NCI-H774 (cell line): ENCODE measurements around the gene MBL2.

Experiments
- DNase-seq: peaks from one replicate; lab custom pipeline; 2025; lab: John Stamatoyannopoulos, UW

MBL2 gene

DNA sequence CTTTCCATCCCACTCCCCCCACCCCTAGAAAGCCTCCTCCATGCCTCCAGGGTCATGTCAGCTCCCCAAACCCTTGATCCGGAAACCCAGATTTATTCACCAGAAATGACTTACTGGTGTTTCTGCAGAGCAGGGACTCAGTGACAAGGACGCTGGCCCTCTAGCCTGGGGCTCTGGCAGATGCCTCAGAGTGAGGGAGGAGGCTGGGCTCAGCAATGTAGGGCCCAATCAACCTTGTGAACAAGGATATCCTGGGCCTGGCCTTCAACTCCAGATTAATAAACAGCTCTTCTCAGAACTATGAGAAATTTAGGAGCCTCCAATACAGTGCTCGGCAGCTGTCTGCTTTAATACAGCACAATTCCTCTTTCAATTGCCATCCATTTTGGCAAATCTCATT, at the start of gene MBL2:
MBL2 (minus strand) TSS at position 162 of the 400 bp plus-strand sequence. CDS start 1,149 bp downstream, outside the sequence.
- no peak for DNase-seq

DNA sequence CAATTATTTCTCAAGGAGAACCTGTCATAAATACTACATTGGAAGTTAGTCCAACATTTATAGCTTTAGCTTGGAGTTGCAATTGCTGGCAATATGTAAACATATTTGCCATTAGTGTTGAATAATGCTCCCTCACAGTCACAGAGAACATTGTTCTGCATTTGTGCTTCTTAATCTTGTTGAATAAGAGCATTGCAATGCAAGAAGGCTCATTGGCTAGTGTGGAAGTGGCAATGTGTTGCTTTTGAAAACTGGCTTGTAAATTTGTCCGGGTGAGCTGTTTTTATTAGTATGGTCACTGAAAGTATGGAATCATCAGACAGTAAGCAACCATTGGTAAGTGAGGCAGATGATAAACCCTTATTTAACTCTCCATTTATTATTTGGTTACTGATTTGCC, 47.7 kb upstream of the MBL2 start:
- no peak for DNase-seq

DNA sequence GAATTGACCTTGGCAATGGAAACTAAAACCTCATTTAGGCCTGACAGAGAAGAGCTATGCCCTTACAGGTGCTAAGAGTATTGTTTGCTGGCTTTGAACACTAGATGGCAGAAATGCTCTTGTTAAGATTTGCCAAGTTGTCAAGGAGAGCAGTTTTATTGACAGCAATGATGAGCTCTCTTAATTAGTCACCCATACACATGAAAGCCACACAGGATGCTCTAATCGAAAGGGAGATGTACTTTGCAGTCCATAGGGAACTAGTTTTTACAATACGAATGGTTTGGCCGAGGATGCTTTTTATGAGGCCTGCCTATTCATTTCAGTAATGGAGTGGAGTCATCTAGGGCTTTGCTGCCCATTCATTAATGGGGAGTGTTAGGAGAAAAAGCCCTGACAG, 45.4 kb upstream of the MBL2 start:
- peak; percentile 44 for DNase-seq

DNA sequence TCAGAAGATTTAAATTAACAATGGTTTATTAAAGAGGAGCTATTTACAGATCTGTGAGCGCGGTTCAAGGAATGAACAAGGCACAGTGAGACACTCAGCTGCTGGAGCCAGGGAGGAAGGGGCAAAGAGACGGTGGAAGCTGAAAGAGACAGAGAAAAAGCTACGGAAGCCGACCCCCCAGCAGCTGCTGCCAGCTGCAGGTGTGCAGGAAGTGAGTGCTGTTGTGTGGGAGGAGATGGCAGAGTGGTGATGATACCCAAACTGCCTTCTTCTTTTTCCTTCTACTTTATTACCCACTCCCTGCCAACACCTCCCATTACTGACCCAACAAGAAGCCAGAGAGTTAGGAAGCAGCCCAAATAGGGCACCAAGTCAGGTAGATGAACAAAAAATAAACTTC, 41.9 kb upstream of the MBL2 start:
- no peak for DNase-seq

DNA sequence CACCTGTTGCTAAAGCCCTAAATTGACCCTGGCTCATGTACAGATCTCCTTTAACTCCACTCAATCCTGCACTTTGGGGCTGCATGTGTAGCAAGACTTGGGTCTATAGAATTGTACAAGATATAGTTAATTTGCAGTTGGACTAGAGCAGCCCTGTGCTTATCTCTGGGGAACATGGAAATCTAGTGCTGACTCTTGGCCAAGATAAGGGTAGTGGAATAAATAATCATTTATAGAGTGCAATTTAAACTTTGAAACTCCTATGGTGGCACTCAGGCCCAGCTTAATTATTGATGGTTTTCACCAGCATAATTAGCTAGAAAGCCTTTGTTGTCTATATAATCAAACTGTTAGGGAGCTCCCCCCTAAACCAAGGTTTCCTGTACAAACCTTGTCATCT, 39.2 kb upstream of the MBL2 start:
- no peak for DNase-seq

DNA sequence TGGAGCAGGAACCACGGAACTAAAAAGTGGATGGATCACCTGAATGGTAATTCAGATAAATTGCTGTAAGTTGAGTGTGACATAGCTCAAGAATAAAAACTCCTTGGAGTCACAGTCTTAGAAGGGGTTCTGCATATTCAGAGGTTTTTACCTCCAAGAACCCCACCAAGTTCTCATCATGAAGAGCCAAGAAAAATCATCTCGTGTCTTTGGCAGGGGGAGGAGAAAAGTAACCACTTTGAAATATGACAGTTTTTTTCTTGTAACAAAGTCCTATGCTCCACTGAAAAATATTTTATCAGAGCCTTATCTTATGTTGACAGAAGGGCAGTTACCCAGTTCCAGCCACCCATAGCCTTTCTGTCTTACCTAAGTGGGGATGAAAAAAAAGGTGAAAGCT, 38.2 kb upstream of the MBL2 start:
- DNase-seq = no peak

DNA sequence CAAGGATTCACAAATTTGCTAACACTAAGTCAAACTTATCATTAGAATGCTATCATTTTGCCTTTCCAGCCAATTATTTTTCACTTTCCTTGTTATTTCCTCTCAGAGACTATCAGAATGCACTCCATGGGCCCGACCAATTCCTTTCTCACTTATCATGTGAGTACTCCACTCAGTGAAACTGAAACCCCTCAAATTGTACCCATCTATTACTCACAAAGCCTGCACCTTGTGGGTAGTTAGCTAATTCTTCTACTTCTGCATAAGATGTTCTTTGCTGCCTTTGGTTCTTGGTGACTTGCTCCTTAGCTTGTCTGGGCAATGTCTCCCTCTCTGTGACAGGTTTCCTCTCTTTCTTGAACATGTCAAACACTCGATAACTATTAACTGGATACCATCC, 35.2 kb upstream of the MBL2 start:
- DNase-seq = no peak

DNA sequence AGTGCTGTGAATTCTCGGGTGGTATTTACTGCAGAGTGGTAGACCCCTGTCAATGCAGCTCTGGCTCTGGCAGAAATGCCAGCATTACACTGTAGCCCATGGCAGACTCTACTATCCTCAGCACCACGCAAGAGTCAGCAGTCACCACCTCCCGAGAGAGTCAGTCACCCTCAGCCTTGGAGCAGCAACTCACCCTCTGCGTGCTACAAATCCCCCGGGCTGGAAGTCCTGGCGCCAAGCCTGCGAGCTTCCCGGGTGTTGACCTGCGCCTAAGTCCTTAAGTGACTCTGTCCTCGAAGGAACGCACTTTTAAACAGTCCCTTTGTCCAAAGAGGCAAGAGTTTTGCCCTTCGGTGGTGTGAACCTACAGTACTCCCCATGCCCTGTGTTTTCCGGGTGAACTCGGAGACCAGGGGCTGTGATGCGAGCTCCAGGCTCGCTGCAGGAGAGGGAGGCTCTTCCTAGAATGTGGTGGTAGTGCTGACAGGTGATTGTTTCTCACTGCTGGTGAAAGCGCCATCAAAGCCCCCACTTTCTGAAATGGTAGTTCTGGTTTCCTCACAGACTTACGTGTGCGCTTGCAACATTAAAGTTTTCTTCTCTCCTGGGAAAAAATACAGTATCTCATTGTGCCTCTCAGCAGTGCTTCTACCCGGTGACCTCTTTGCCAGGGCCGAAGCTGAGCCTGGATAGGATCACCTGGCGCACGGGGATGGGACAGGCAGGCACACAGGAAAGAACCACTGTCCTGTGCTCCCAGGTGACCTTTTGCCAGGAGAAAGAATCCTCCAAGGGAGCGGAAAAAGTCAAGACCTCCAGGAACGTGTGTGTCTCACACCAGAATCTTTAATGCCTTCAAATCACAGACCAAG, 33.1 kb upstream of the MBL2 start:
- no peak for DNase-seq

DNA sequence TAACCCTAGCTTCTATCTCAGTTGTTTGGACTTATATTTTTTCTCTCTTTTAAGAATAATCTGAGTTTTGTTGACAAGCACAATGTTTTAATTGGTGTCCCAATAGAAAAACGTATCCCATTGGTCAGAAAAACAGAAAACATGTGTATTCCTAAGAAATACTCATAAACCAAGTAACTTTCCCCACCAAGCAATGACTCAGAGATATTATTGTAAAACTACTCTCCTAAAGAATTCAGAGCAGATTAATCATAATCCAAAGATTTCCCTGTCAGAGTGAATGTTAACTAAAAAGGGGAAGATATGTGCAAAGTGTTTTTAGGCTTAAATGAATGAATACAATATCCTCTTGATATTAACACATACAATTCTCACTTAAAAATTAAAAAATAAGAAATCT, 29.4 kb upstream of the MBL2 start:
- DNase-seq = no peak

DNA sequence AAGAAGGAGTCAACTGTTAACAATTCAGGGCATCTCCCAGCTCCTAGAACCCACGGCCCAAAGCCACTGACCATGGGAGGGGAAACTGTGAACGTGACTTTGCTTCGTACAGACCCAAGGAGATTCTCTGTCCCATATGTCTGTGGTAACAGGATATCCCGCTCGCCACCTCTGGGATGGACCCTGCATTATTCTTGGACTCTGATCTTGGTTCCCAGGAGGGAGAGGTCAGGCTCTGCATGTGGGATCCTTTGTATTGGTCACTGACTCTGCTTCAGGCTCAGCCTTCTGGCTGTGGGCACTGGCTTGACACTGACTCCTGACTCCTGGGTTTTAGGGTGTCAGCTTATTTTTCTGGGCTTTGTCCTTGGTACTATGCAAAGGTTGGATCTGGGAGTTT, 13.5 kb upstream of the MBL2 start:
- DNase-seq = no peak

DNA sequence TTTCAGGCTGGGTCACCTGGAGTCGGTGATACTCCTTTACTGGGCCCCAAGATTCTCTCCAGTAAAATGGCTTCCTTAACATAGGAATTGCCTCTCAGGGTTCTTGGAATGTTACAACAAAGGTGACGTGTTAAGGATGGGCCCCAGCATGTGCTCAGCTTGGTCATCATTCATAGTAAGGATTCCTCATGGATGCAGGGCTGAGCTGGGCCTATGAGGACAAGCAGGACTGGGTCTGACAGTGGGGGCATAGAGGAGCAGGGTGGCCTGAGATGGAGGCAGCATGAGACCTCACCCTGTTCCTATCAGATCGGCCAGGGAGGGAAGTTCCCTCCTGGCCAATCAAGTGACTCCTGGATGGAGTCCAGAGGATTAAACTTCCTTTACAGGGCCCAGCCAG, 12.8 kb upstream of the MBL2 start:
- no peak for DNase-seq

DNA sequence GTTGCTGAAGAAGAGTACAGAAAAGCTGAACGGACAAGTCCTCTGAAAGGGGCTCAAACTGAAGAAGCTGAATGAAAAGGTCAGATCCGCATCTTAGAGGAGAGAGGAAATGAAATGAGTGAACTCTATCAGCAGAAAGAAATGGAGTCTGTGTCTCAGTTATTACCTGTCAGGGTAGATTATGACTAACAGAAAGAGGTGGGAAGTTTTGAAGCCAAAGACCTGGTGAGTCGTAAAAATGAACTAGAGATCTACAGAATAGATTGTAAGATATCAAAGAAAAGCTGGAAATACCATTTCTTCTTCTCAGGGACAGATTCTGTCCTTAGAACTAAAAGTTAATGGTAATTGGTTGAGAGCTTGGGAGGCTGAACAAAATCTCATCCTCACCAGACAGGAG, 11.1 kb upstream of the MBL2 start:
- no peak for DNase-seq

DNA sequence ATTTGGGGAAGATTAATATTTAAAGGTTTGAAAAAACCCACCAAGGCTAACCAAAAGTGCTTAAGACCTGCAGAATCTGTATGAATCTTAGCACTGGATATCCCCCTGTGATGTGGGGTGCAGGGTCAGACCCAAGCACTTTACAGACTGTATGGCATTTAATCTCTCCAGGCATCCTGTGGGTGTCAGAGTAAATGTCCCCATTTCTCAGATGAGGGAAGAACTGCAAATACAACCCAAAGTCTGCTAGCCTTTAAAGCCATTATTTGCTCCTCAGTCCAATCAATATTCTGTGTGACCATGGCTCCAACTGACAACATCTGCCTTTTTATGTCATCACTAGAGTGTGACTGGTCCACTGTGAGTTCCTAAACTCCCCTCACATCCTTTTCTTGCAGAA, 10.0 kb upstream of the MBL2 start:
- no peak for DNase-seq

DNA sequence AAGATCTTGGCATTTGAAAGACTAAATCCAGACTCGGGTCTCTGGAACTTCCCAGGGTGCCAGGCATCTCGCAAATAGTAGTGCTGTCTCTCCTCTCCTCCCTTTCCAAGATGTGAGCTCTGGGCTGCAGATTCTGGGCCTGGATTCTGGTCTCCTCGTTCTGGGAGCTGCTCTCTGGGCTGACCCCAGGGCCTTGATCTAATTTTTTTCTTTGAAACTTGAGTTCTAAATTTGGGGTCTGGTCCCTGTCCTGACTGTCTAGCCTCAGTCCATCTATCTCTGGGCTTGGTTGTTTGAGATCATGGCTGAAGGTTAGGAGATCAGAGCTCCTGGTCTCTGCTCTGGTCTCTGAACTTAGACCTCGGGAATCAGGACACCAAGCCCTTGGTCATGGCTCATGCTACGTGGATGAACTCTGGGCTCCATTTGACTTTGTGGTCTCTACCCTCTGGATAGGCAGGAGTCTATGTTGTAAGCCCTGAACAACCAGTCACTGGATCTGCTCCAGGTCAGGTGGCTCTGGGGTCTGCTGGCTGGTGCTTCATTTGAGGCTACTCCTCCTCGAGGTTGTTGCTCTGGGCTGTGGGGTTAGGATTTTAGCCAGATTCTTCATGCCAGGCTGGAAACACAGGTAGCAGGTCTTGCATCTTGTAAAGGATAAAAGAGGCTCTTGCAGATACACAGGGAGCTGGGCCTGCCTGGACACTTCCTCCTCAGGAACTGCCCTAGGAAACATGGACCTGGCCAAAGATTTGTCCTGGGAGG, 8.0 kb upstream of the MBL2 start:
- no peak for DNase-seq

DNA sequence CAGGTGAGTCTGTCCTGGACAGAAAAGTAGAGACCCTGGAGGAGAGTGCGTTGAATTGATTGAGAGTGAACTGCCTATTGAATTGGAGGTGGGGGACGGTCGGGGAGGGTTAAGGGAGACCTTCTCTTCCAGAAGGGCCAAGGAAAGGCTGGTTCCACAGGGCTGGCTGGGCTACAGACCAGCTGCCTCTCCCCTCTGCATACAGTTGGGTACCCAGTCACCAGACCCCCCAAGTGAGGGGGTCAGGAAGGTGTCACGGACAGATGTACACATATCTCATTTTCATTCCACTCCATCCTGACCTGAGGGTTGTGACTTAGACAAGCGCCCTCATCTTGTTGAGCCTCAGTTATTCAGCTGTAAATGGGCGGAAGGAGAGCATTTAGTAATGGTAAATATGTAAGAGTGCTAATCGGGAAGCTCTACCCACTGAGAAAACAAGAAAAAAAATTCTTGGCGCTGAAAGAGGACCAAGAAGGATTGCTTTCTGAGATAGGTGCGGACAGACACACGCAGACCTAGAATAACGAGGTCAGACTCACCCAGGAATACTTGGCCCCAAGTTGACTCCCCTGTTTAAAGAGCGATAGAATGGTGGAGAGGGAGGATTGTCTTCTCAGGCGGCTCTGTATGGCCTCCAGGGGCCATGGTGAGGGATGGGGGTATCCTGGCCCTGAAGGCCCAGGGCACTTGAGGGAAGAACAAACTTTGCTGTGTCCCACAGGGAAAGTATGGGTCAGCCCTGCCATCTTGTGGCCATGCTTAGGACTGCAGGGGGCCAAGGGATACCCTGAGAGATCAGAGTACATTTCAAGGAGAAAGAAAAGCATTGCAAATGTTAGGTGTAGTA, 7.2 kb upstream of the MBL2 start:
- peak; percentile 10 for DNase-seq

DNA sequence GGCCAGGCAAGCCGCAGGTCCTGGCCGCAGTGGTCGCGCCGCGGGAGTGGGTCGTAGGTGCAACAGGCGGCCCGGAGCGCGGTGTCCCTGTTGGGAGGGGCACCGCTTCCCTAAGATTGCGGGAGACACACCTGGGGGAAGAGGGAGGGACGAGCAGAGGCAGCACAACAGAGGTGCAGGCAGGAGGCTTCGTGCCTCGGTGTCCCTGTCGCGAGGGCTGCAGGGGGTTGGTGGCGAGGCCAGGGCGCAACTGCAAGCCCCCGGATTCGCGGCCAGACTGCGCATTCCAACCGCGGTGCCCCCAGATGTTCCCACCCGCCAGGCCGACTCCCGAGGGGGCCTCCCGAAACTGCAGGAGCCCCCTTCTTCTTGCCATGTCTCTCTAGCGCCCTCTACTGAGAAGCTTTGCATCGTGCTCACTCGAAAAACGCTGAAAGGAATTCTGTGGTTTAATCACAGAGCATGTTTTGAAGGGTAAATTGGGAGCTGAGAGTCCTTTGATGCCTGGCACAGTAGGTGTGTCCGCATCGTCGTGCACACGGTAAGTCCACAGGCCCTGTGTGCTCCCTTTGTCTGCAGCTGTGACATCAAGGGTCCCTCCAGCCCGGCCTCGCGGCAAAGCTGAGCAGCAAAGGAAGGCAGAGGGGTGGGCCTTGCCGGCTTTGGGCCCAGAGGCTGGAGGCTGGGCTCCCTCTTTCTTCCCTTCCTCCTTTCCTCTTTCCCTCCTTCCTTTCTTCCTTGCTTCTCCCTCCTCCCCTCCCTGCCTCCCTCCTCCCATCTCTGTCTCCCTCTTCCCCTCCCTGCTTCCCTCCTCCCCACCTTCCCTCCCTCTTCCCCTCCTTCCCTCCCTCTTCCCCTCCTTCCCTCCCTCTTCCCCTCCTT, 6.2 kb upstream of the MBL2 start:
- no peak for DNase-seq

DNA sequence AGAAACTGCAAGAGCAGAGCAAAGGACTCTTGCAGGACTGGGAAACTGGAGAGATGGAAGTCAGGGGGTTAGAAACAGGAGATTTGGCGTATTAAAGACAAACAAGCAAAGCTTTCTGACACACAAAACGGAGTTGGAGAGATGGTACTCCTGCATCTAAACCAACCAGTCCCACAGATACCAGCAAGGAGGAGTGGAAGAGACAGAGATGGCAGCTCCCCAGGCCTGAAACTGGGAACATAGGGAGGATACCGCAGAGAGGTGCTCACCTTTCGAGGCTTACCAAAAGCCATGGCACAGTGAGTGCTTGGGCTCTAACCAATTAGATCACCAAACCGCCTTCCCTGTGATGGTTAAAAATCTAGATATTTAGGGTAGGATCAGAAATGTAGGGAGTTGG, 4.8 kb upstream of the MBL2 start:
- DNase-seq = no peak

DNA sequence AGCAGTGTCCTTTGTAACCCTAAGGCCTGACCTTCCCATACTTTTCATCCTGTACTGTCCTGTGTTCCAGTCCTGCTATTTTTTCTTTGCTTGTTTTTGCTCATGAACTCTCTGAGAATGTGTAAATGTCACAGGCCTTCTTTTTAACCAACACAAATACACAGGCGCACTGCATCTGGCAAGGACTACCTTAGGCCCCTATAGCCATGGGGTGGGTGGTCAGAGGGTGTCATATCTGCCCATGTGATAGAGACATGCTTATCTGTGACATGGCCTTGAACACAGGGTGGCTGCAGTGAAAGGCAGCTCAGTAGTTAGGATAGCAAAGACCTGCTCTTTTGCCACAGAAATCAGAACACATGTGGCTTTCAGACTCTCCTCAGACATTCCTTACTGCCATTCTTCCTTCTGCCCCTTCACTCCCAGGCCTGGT, 3.9 kb upstream of the MBL2 start:
- DNase-seq = no peak

DNA sequence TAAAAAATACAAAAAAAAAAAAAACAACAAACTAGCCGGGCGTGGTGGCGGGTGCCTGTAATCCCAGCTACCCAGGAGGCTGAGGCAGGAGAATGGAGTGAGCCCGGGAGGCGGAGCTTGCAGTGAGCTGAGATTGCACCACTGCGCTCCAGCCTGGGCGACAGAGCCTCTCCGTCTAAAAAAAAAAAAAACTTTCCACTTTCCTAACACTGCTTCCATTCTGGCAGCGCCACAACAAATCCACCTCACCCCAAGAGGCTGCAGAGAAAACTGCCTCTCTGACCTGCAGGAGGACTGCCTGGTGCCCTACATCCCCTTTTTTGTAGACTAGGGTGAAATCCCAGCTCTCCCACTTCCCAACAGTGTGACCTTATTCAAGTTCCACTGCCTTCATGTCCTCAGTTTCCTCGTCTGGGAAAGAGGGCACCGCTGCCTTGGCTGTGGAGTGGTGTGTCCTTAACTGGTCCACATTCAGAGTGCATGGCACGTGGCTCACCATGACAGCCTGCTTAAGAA, 2.6 kb upstream of the MBL2 start:
- DNase-seq = no peak

DNA sequence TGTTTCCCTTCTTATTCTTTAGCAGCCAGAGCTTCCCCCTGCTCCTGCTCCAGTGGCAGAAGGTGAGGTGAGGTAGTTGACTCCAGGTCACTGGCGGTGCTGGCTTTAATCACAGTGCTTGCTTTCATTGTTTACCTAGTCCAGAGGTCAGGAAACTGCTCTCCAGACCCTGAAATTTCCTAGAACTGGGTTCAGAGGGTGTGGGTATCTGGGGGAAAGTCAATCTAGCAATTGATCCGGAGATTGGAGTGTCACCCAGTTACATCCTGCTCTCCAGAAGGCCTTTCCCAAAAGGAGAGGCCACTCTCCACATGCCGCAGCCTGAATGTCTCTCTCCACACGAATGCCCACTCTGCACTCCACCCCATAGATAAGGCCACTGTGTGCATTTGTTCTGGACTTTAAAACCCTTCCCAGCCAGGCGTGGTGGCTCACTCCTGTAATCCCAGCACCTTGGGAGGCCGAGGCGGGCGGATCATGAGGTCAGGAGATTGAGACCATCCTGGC, 2.1 kb upstream of the MBL2 start:
- DNase-seq = no peak

DNA sequence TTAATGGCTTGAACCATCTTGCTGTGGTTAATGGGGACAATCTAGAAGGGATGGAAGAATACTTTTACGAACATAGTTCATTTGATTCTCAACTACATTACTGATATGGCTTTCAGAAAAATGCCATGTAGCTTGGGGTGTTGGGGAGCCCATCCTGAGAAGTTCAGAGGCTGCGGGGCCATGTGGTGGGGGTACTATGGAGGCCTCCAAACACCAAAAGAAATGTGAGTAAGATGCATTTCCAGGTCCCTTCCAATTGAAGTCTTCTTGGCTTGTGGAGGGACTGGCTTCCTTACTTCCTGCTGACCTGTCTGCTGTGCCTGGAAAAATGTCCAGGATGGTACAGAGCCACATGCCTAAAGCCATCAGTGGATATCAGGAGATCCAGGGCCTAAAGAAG, 1.6 kb upstream of the MBL2 start:
- no peak for DNase-seq
